GM12878 (cell line): Measurements from ENCODE around the gene B4GALT4. TPM values are rescaled to one million over a fixed set of nuclear protein-coding genes. Genes with fewer than 3 reads are reported as not detected.

Experiments used
- ATAC-seq: fragments of 200-7000 bp; cut with Tn5 transposase; 3 replicates; pipeline ENCODE4 v1.9.1; 2020; ENCODE audit warnings: mild to moderate bottlenecking, moderate library complexity
- BruUV-seq: library from RNA; stranded (reverse); fragments of 400-500 nt; replicated peaks from 2 replicates; lab custom pipeline; 2021; lab: Mats Ljungman, UMichigan
- CTCF ChIA-PET: fragments of 300-600 bp; sonication (Branson Sonifier 250); formaldehyde crosslinking; extraction: SDS; loops from one replicate; lab custom pipeline; 2021; ENCODE audit warnings: inconsistent platforms; lab: Yijun Ruan, JAX
- POLR2A ChIA-PET: fragments of 350-600 bp; formaldehyde crosslinking; extraction: SDS; loops from one replicate; lab custom pipeline; 2021; ENCODE audit warnings: inconsistent platforms; lab: Charles Lee
- RAD21 ChIA-PET: fragments of 300-600 bp; sonication (Branson Sonifier 250); formaldehyde crosslinking; loops from one replicate; lab custom pipeline; 2023; ENCODE audit warnings: antibody characterized with exemption; ENCODE audit not compliant: unreplicated experiment; lab: Charles Lee
- SMC1A ChIA-PET: fragments of 300-600 bp; sonication (Branson Sonifier 250); formaldehyde crosslinking; loops from one replicate; lab custom pipeline; 2023; ENCODE audit not compliant: unreplicated experiment, uncharacterized antibody; lab: Charles Lee
- DNase-seq: peaks from one replicate; pipeline ENCODE4 v3.0.0-alpha.2; 2011; ENCODE audit warnings: low read depth, low spot score
- FAIRE-seq: peaks from 3 replicates; lab custom pipeline; 2011; peaks lifted over from hg19 to GRCh38; lab: Jason Lieb, UNC
- H2AFZ ChIP-seq: 2 replicates; pipeline ENCODE4 v1.6.0; 2011; ENCODE audit warnings: low read depth, low read length, control low read depth; ENCODE audit not compliant: control insufficient read depth
- H3K27ac ChIP-seq: 2 replicates; pipeline ENCODE4 v1.5.1; 2011; ENCODE audit warnings: control low read depth; ENCODE audit not compliant: control insufficient read depth, insufficient read depth
- H3K27me3 ChIP-seq, 2 experiments: replicated peaks in 1 of 2; 2 replicates each; pipeline versions ENCODE4 v1.6.0 to v1.6.1; 2011; ENCODE audit warnings: low read length in 1 of 2; ENCODE audit not compliant: control insufficient read depth in 2 of 2, insufficient read depth in 2 of 2
- H3K36me3 ChIP-seq, 2 experiments: 2 replicates each; pipeline ENCODE4 v1.5.1; 2011; ENCODE audit warnings: low read length in 1 of 2; ENCODE audit not compliant: control insufficient read depth in 2 of 2, insufficient read depth in 2 of 2
- H3K4me1 ChIP-seq: 2 replicates; pipeline ENCODE4 v1.6.1; 2011; ENCODE audit warnings: mild to moderate bottlenecking, low read length, moderate library complexity, mixed read lengths; ENCODE audit not compliant: control insufficient read depth, insufficient read depth
- H3K4me2 ChIP-seq: 2 replicates; pipeline ENCODE4 v1.6.0; 2011; ENCODE audit warnings: control low read depth; ENCODE audit not compliant: control insufficient read depth, insufficient read depth
- H3K4me3 ChIP-seq: fragments of 200-600 bp; sonication (generic); 2 replicates; pipeline ENCODE4 v1.5.1; 2016
- H3K79me2 ChIP-seq: 2 replicates; pipeline ENCODE4 v1.6.0; 2011; ENCODE audit warnings: low read length; ENCODE audit not compliant: control insufficient read depth, insufficient read depth
- H3K9ac ChIP-seq: 2 replicates; pipeline ENCODE4 v1.8.0; 2011; ENCODE audit warnings: low read length, control low read depth, mixed read lengths; ENCODE audit not compliant: control insufficient read depth, insufficient read depth
- H3K9me3 ChIP-seq: replicated peaks from 3 replicates; pipeline ENCODE4 v1.5.1; 2011; ENCODE audit warnings: mild to moderate bottlenecking, low read length; ENCODE audit not compliant: control insufficient read depth, insufficient read depth
- H4K20me1 ChIP-seq: 2 replicates; pipeline ENCODE4 v1.6.0; 2011; ENCODE audit not compliant: control insufficient read depth, insufficient read depth
- ATF2 ChIP-seq: IDR thresholded peaks from 2 replicates; pipeline ENCODE4 v1.6.1; 2012; ENCODE audit warnings: low read length, inconsistent platforms
- E2F4 ChIP-seq: IDR thresholded peaks from 2 replicates; pipeline ENCODE4 v1.6.1; 2012; ENCODE audit warnings: low read depth, low read length, improper control_type of control experiment
- HSF1 ChIP-seq: fragments of 150-350 bp; IDR thresholded peaks from 2 replicates; pipeline ENCODE4 v1.6.1; 2014; ENCODE audit warnings: mild to moderate bottlenecking, low read depth, low read length
- KDM1A ChIP-seq: fragments of 200-600 bp; sonication (generic); IDR thresholded peaks from 2 replicates; pipeline ENCODE4 v1.6.1; 2016; ENCODE audit warnings: borderline replicate concordance
- LARP7 ChIP-seq: fragments of 450-650 bp; IDR thresholded peaks from 2 replicates; pipeline ENCODE4 v1.6.1; 2017; ENCODE audit warnings: mild to moderate bottlenecking
- MEF2A ChIP-seq: IDR thresholded peaks from 2 replicates; pipeline ENCODE4 v1.6.1; 2011; ENCODE audit warnings: low read depth, mild to moderate bottlenecking, low read length, moderate library complexity; ENCODE audit not compliant: insufficient read depth
- MEF2B ChIP-seq: fragments of 450-650 bp; IDR thresholded peaks from 2 replicates; pipeline ENCODE4 v1.6.1; 2018; ENCODE audit warnings: mild to moderate bottlenecking, moderate library complexity; ENCODE audit not compliant: partially characterized antibody, poor library complexity, severe bottlenecking
- NFYB ChIP-seq: IDR thresholded peaks from 2 replicates; pipeline ENCODE4 v1.6.1; 2011; ENCODE audit warnings: low read depth, mild to moderate bottlenecking, low read length, improper control_type of control experiment, moderate library complexity; ENCODE audit not compliant: insufficient read depth
- POLR2AphosphoS5 ChIP-seq: IDR thresholded peaks from 2 replicates; pipeline ENCODE4 v1.6.1; 2011; ENCODE audit warnings: mild to moderate bottlenecking, low read length, inconsistent platforms
- SMAD1 ChIP-seq: fragments of 450-650 bp; IDR thresholded peaks from 2 replicates; pipeline ENCODE4 v1.6.1; 2018; ENCODE audit warnings: mild to moderate bottlenecking, low read depth; ENCODE audit not compliant: partially characterized antibody
- SRF ChIP-seq, 2 experiments: IDR thresholded peaks; 2 replicates each; pipeline ENCODE4 v1.6.1; 2011; ENCODE audit warnings: low read depth in 2 of 2, low read length in 2 of 2, mild to moderate bottlenecking in 1 of 2, moderate library complexity in 1 of 2
- TCF3 ChIP-seq: IDR thresholded peaks from 2 replicates; pipeline ENCODE4 v1.6.1; 2012; ENCODE audit warnings: low read depth, mild to moderate bottlenecking, low read length, borderline replicate concordance; ENCODE audit not compliant: insufficient read depth
- YBX1 ChIP-seq: fragments of 450-650 bp; IDR thresholded peaks from 2 replicates; pipeline ENCODE4 v1.6.1; 2016; ENCODE audit warnings: antibody characterized with exemption
- YY1 ChIP-seq: IDR thresholded peaks from 2 replicates; pipeline ENCODE4 v1.6.1; 2011; ENCODE audit warnings: low read depth, mild to moderate bottlenecking, low read length
- WGBS: methylation state at CpG from one replicate; pipeline ENCODE4 v1.1.6; 2016; ENCODE audit warnings: low lambda C conversion rate; ENCODE audit not compliant: insufficient replicate concordance, insufficient coverage; ENCODE audit errors: missing lambda C conversion rate; 5-methylcytosine and 5-hydroxymethylcytosine counted together
- in situ Hi-C: fragments of 300-500 bp; cut with MboI; formaldehyde crosslinking; loops from 9 replicates; pipeline ENCODE4 v1.14.3; 2018; ENCODE audit warnings: mixed read lengths
- intact Hi-C: fragments of 100-400 bp; cut with micrococcal nuclease; formaldehyde crosslinking; loops from one replicate; pipeline ENCODE4 v1.14.2; 2022; ENCODE audit not compliant: unreplicated experiment
- polyA plus RNA-seq, 11 experiments: library from polyadenylated mRNA; depleted of rRNA in 4 of 11; unstranded in 6 of 11; stranded (reverse) in 5 of 11; fragments of >200 nt; fragmentation: Nextera tagmentation in 4 of 11; fragmentation: Illumina TruSeq in 1 of 11; extraction: Ambion mirVana in 4 of 11; extraction: Trizol in 1 of 11; gene quantifications; 1 replicate in 1 of 11; 2 replicates in 10 of 11; pipeline versions ENCODE4 v1.2.1 to v1.2.3, GENCODE V29; 2011 to 2016; ENCODE audit warnings: inconsistent platforms in 2 of 11, missing spikeins in 2 of 11, low read depth in 1 of 11
- total RNA-seq, 4 experiments: library from RNA; depleted of rRNA in 3 of 4; stranded (reverse); fragments of >200 nt in 3 of 4; fragmentation: Illumina TruSeq in 1 of 4; extraction: Trizol in 1 of 4; gene quantifications; 2 replicates each; pipeline versions ENCODE4 v1.2.1 to v1.2.3, GENCODE V29; 2013 to 2021
- TF ChIP-seq, protein P1 (sequence below): IDR thresholded peaks from 2 replicates; pipeline ENCODE4 v1.6.1; 2011; ENCODE audit warnings: borderline replicate concordance, low read depth, mild to moderate bottlenecking, moderate library complexity, low read length; ENCODE audit not compliant: insufficient read depth, poor library complexity, severe bottlenecking
- TF ChIP-seq, protein P2 (sequence below): IDR thresholded peaks from 2 replicates; pipeline ENCODE4 v1.6.1; 2012; ENCODE audit warnings: mild to moderate bottlenecking, low read depth, low read length

The B4GALT4 gene
- total and polyA plus RNA-seq, 10 of the 15 experiments (the other 5 are each of a cell fraction or from before 2014, with no cell fraction given): 8.8 to 16.7 (median 13.1) TPM

- Histone ChIP-seq H2AFZ (no peak overlapping the region), H3K27me3 (no peaks in the 10 kb centered on the region), H3K4me3 (no peak overlapping the region), H3K9ac (no peak overlapping the region), H4K20me1 (no peaks in the 10 kb centered on the region), H3K9me3 (no peaks in the 10 kb centered on the region), H3K27ac (no peak overlapping the region), H3K4me2 (no peak overlapping the region), H3K79me2 (no peaks in the 10 kb centered on the region), H3K4me1 (no peaks in the 10 kb centered on the region), H3K36me3 (peaks cover 11 to 18% of the 10 kb centered on the region in 2 experiments)
- intact Hi-C loops (no loop called here), in situ Hi-C loops (no loop called here)
- DNase-seq (no peak), FAIRE-seq (no peak), ATAC-seq (no peak)
- no TSS peak for BruUV-seq
- ChIA-PET CTCF (interaction anchor here (0.6 to 1.5 kb wide), 4 partner anchors 22 to 626 kb away, joined by 3 to 7 read pairs (median 3); partner anchors contain the start of gene B4GALT4), SMC1A (no interaction called here), POLR2A (no interaction called here), RAD21 (no interaction called here)
- 91% methylated on average over 4 of the region's 4 CpGs for WGBS
- TF ChIP-seq KDM1A (no peak), TCF3 (no peak), YY1 (no peak), ATF2 (no peak), MEF2B (no peak), SMAD1 (no peak), HSF1 (no peak), MEF2A (no peak), SRF (IDR thresholded peaks at IDR 0.05; ENCODE audit: low read depth in 2 of 2, low read length in 2 of 2) (no peak), POLR2AphosphoS5 (no peak), YBX1 (no peak), NFYB (no peak), E2F4 (no peak), LARP7 (no peak)
- TF ChIP-seq, protein P1, sequence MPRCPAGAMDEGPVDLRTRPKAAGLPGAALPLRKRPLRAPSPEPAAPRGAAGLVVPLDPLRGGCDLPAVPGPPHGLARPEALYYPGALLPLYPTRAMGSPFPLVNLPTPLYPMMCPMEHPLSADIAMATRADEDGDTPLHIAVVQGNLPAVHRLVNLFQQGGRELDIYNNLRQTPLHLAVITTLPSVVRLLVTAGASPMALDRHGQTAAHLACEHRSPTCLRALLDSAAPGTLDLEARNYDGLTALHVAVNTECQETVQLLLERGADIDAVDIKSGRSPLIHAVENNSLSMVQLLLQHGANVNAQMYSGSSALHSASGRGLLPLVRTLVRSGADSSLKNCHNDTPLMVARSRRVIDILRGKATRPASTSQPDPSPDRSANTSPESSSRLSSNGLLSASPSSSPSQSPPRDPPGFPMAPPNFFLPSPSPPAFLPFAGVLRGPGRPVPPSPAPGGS: no peak
- TF ChIP-seq, protein P2, sequence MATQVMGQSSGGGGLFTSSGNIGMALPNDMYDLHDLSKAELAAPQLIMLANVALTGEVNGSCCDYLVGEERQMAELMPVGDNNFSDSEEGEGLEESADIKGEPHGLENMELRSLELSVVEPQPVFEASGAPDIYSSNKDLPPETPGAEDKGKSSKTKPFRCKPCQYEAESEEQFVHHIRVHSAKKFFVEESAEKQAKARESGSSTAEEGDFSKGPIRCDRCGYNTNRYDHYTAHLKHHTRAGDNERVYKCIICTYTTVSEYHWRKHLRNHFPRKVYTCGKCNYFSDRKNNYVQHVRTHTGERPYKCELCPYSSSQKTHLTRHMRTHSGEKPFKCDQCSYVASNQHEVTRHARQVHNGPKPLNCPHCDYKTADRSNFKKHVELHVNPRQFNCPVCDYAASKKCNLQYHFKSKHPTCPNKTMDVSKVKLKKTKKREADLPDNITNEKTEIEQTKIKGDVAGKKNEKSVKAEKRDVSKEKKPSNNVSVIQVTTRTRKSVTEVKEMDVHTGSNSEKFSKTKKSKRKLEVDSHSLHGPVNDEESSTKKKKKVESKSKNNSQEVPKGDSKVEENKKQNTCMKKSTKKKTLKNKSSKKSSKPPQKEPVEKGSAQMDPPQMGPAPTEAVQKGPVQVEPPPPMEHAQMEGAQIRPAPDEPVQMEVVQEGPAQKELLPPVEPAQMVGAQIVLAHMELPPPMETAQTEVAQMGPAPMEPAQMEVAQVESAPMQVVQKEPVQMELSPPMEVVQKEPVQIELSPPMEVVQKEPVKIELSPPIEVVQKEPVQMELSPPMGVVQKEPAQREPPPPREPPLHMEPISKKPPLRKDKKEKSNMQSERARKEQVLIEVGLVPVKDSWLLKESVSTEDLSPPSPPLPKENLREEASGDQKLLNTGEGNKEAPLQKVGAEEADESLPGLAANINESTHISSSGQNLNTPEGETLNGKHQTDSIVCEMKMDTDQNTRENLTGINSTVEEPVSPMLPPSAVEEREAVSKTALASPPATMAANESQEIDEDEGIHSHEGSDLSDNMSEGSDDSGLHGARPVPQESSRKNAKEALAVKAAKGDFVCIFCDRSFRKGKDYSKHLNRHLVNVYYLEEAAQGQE: no peak
These were observed 21.6 kb downstream of the B4GALT4 start for GRCh38 chr3:119219069-119219468.
